OCI-LY3 (cell line): ENCODE data around the gene APOBEC3A.

ENCODE experiments used
- H2AFZ ChIP-seq: fragments of 200-600, 300-600 bp; shearing (Covaris generic); 2 replicates; pipeline ENCODE4 v1.6.0; 2014; ENCODE audit warnings: antibody characterized with exemption, low read depth, low read length
- H3K27ac ChIP-seq: fragments of 200-600, 300-600 bp; sonication (generic); 2 replicates; pipeline ENCODE4 v1.5.1; 2014; ENCODE audit warnings: mild to moderate bottlenecking, low read length, moderate library complexity, mixed read lengths
- H3K27me3 ChIP-seq: fragments of 200-600, 300-600 bp; sonication (generic); 2 replicates; pipeline ENCODE4 v1.6.1; 2014; ENCODE audit warnings: low read depth, low read length, mixed read lengths
- H3K36me3 ChIP-seq: fragments of 200-600, 300-600 bp; sonication (generic); replicated peaks from 2 replicates; pipeline ENCODE3; 2014; ENCODE audit warnings: low read depth, low read length, mixed read lengths
- H3K4me1 ChIP-seq: fragments of 300-600, 200-600 bp; sonication (generic); 2 replicates; pipeline ENCODE4 v1.6.1; 2014; ENCODE audit warnings: low read length, mixed read lengths
- H3K4me2 ChIP-seq: fragments of 200-600, 300-600 bp; sonication (generic); 2 replicates; pipeline ENCODE4 v1.6.1; 2014; ENCODE audit warnings: low read length, mixed read lengths
- H3K4me3 ChIP-seq: fragments of 300-600, 200-600 bp; sonication (generic); 2 replicates; pipeline ENCODE4 v1.5.1; 2014; ENCODE audit warnings: antibody characterized with exemption, mild to moderate bottlenecking, low read length, moderate library complexity
- H3K79me2 ChIP-seq: fragments of 300-600, 200-600 bp; shearing (Covaris generic); 2 replicates; pipeline ENCODE4 v1.6.1; 2014; ENCODE audit warnings: mild to moderate bottlenecking, low read length, mixed read lengths
- H3K9ac ChIP-seq: fragments of 300-600, 200-600 bp; shearing (Covaris generic); 2 replicates; pipeline ENCODE4 v1.6.0; 2014; ENCODE audit warnings: mild to moderate bottlenecking, low read length, moderate library complexity
- H3K9me3 ChIP-seq: fragments of 200-600, 300-600 bp; shearing (Covaris generic); 2 replicates; pipeline ENCODE4 v1.6.1; 2014; ENCODE audit warnings: low read length, mixed read lengths; ENCODE audit not compliant: insufficient read depth
- H4K20me1 ChIP-seq: fragments of 200-600, 300-600 bp; sonication (generic); 2 replicates; pipeline ENCODE4 v1.6.1; 2016; ENCODE audit warnings: low read length, mixed read lengths; ENCODE audit not compliant: insufficient read depth
- EZH2phosphoT487 ChIP-seq: fragments of 200-600 bp; shearing (Covaris generic); IDR thresholded peaks from 2 replicates; pipeline ENCODE4 v1.6.1; 2018; ENCODE audit warnings: antibody characterized with exemption, mixed run types, low read depth
- TF ChIP-seq, protein P1 (sequence below): fragments of 200-600, 300-600 bp; sonication (generic); IDR thresholded peaks from 2 replicates; pipeline ENCODE4 v1.5.1; 2014; ENCODE audit warnings: antibody characterized with exemption, low read length, low read depth

APOBEC3A gene

DNA sequence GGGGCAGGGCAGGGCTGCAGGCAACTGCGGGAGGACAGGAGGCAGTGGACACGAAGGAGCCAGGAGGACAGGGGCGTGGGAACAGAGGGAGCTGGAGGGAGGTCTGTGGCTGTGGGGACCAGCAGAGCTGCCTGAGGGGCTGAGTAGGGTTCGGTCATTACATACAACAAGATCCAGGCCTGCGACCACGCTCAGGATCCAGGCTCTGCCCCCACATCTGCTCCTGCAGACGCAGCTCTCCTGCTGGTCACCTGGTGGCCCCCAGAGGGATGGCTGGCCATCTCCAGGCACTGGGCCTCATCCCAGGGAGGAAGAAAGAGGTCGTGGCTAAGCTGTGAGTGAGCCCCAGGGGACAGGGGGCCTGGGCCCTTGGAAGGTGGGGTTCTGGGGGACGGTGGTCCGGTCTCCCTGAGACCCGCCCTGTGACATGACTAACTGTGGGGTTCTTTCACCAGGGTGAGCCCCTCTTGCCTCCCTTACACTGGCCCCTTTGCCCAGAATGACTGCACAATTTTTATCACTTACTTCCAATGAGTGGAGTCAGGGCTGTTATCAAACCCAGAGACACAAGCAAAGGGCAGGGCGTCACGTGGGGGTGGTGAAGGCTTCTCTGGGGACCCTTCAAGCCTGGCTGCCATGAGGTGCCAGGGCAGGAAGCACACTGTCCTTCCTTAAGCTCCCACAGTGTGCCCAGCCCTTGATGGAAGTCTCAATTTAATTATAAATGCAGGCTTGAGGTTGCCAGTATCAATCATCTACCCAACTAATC lies 6.7 kb upstream of the APOBEC3A start:
- peaks cover 9% of the 10 kb centered on the region for H3K27me3 ChIP-seq

DNA sequence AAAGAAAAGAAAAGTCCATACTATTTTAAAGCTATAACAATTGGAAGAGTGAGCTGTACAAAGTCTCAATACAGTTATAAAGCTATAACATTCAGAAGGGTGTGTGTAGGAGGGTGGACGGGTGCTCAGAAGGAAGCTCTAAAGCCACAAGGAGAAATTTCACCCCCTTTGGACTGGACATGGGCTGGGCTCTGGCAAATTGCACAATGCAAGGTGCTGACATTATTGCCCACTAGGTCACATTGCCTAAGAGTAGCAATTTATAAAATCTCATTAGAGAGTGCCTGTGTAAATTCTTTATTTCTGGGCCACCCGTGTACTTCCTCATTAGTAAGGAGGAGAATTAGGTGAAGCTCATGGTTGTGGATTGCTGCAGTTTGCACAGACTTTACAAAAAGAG lies 5.7 kb upstream of the APOBEC3A start:
- Histone ChIP-seq H2AFZ (no peak overlapping the region), H3K27me3 (peaks cover 6% of the 10 kb centered on the region), H3K4me2 (no peak overlapping the region), H3K4me1 (peaks cover 49% of the 10 kb centered on the region), H3K4me3 (no peak overlapping the region), H3K27ac (no peak overlapping the region), H3K79me2 (no peaks in the 10 kb centered on the region), H3K9ac (no peak overlapping the region), H3K36me3 (no peaks in the 10 kb centered on the region), H3K9me3 (no peaks in the 10 kb centered on the region), H4K20me1 (no peaks in the 10 kb centered on the region)
- TF ChIP-seq, protein P1, sequence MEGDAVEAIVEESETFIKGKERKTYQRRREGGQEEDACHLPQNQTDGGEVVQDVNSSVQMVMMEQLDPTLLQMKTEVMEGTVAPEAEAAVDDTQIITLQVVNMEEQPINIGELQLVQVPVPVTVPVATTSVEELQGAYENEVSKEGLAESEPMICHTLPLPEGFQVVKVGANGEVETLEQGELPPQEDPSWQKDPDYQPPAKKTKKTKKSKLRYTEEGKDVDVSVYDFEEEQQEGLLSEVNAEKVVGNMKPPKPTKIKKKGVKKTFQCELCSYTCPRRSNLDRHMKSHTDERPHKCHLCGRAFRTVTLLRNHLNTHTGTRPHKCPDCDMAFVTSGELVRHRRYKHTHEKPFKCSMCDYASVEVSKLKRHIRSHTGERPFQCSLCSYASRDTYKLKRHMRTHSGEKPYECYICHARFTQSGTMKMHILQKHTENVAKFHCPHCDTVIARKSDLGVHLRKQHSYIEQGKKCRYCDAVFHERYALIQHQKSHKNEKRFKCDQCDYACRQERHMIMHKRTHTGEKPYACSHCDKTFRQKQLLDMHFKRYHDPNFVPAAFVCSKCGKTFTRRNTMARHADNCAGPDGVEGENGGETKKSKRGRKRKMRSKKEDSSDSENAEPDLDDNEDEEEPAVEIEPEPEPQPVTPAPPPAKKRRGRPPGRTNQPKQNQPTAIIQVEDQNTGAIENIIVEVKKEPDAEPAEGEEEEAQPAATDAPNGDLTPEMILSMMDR: no peak
- no peak for TF ChIP-seq EZH2phosphoT487

More for the DNA sequence above, 6.7 kb upstream of the APOBEC3A start:
- no peak overlapping the region for H3K9ac ChIP-seq
- no peaks in the 10 kb centered on the region for H3K9me3 ChIP-seq
- H3K36me3 ChIP-seq: no peaks in the 10 kb centered on the region
- no peaks in the 10 kb centered on the region for H3K79me2 ChIP-seq
- H2AFZ ChIP-seq: no peak overlapping the region
- no peak overlapping the region for H3K4me3 ChIP-seq
- no peak overlapping the region for H3K27ac ChIP-seq
- no peak for TF ChIP-seq EZH2phosphoT487
- TF ChIP-seq, protein P1: no peak
- peaks cover 50% of the 10 kb centered on the region for H3K4me1 ChIP-seq
- H3K4me2 ChIP-seq: no peak overlapping the region
- H4K20me1 ChIP-seq: no peaks in the 10 kb centered on the region

DNA sequence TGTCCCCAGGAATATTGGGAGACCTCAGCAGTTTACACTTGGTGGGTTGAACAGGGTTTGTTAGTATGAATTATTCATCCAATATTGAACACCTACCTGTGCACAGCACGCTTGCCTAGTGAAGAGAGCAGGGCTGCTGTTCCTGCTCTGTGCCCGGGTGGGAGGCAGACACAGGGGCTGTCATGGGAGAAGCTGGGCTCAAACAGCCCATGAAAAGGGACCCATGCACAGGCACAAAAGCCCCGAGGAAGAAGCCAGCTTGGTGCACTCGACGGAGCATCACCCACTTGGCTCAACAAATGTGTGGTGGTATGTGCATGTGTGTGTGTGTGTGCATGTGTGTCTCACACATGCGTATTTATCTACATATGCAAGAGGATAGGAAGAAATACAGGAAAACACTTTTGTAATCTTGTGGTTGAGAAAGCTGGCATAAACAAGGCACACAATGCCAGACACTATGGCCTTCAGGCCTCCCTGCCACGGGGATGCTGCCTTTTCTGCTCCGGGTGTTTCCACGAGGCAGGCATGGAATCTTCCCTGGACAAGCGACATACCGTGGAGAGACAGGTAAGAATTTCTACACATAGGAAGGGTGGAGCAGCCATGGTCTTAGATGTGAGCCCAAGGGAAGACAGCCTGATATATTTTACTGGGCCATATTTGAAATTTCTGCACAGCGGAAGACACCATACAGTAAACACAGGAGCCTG lies 5.0 kb upstream of the APOBEC3A start:
- no peak overlapping the region for H3K4me3 ChIP-seq
- H3K27ac ChIP-seq: no peak overlapping the region
- no peak overlapping the region for H2AFZ ChIP-seq
- 0 out of 2 replicates have a peak, but pooled peaks cover 2% of the 10 kb centered on the region for H3K27me3 ChIP-seq
- H3K36me3 ChIP-seq: no peaks in the 10 kb centered on the region
- H3K79me2 ChIP-seq: no peaks in the 10 kb centered on the region
- peaks cover 42% of the 10 kb centered on the region for H3K4me1 ChIP-seq
- no peaks in the 10 kb centered on the region for H3K9me3 ChIP-seq
- H4K20me1 ChIP-seq: no peaks in the 10 kb centered on the region
- no peak overlapping the region for H3K9ac ChIP-seq
- no peak for TF ChIP-seq EZH2phosphoT487
- TF ChIP-seq, protein P1: no peak
- H3K4me2 ChIP-seq: no peak overlapping the region

DNA sequence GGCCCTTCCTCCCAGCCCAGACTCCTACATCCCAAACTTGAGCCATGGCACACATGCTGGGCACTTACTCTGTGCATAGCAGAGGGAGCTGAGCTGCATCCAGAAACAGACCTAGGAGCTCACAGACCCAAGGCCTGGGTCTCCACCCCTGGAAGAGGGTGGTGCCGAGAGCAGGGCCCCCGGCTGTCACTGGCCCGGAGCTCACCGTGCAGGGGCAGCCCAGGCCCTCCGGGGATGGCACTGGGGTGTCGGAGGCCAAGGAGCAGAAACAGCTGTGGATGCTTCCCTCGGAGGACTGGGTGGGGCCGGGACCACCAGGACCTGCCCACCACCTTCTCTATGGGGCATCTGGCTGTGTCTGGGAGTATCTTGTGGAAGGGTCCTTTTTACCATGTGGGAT lies 4.3 kb upstream of the APOBEC3A start:
- H3K4me1 ChIP-seq: peaks cover 37% of the 10 kb centered on the region
- H3K27ac ChIP-seq: no peak overlapping the region
- H3K9me3 ChIP-seq: no peaks in the 10 kb centered on the region
- peak overlapping the region; percentile 76; the same call in 1 of the 2 replicates for H3K9ac ChIP-seq
- H2AFZ ChIP-seq: no peak overlapping the region
- no peaks in the 10 kb centered on the region for H3K27me3 ChIP-seq
- H3K36me3 ChIP-seq: no peaks in the 10 kb centered on the region
- peak overlapping the region; percentile 87 for H3K4me2 ChIP-seq
- H3K79me2 ChIP-seq: no peaks in the 10 kb centered on the region
- no peak for TF ChIP-seq EZH2phosphoT487
- TF ChIP-seq, protein P1: no peak
- H3K4me3 ChIP-seq: peak overlapping the region; percentile 65; the same call in 1 of the 2 replicates
- no peaks in the 10 kb centered on the region for H4K20me1 ChIP-seq
